Keratinocyte (primary cell): ENCODE data around the gene NR6A1.

ENCODE experiments used
- CTCF ChIP-seq, 3 experiments: IDR thresholded peaks in 1 of 3; conservative IDR thresholded peaks in 1 of 3; optimal IDR thresholded peaks in 1 of 3; 2 replicates in 2 of 3; 3 replicates in 1 of 3; pipeline versions ENCODE3 to v1.5.1; 2011; ENCODE audit warnings: low read length in 3 of 3, mild to moderate bottlenecking in 3 of 3, moderate library complexity in 2 of 3, control low read depth in 1 of 3, inconsistent platforms in 1 of 3; ENCODE audit not compliant: insufficient read depth in 2 of 3; ENCODE audit errors: extremely low read depth in 1 of 3
- EZH2 ChIP-seq: IDR thresholded peaks from one replicate; pipeline ENCODE4 v1.6.1; 2012; ENCODE audit warnings: inconsistent platforms, mild to moderate bottlenecking, low read length, moderate library complexity

- TF ChIP-seq CTCF (optimal IDR thresholded peaks at IDR 0.05 in 1 of 3, IDR thresholded peaks at IDR 0.05 in 1 of 3, conservative IDR thresholded peaks at IDR 0.05 in 1 of 3; ENCODE audit: extremely low read depth in 1 of 3, insufficient read depth in 2 of 3, low read length in 3 of 3) (no peak), EZH2 (no peak)
Observed at GRCh38 chr9:124793015-124793541, 22.0 kb upstream of the NR6A1 start.
